Endothelial cell of umbilical vein (primary cell): Measurements from ENCODE around the gene TRIM40. TPM values are rescaled to one million over a fixed set of nuclear protein-coding genes. Genes with fewer than 3 reads are reported as not detected.

Experiments used
- BruUV-seq: library from RNA; stranded (reverse); fragments of 400-500 nt; replicated peaks from 2 replicates; lab custom pipeline; 2021; lab: Mats Ljungman, UMichigan
- CTCF ChIA-PET: fragments of 300-600, 350-600 bp; sonication (Branson Sonifier 250); formaldehyde crosslinking; loops from one replicate; lab custom pipeline; 2021; ENCODE audit warnings: antibody characterized with exemption, inconsistent platforms; lab: Charles Lee
- POLR2A ChIA-PET: fragments of 300-600, 350-600 bp; sonication (Branson Sonifier 250); formaldehyde crosslinking; loops from one replicate; lab custom pipeline; 2021; ENCODE audit warnings: antibody characterized with exemption, inconsistent platforms; lab: Charles Lee
- DNase-seq: peaks from one replicate; pipeline ENCODE4 v3.0.0-alpha.2; 2011; ENCODE audit warnings: low read depth, low spot score
- FAIRE-seq: peaks from 2 replicates; lab custom pipeline; 2011; peaks lifted over from hg19 to GRCh38; lab: Jason Lieb, UNC
- H2AFZ ChIP-seq: 2 replicates; pipeline ENCODE4 v1.6.0; 2012; ENCODE audit warnings: low read depth, low read length, control low read depth, inconsistent platforms
- H3K27ac ChIP-seq: 2 replicates; pipeline ENCODE4 v1.5.1; 2011; ENCODE audit warnings: low read depth, mild to moderate bottlenecking, control low read depth, low read length, moderate library complexity; ENCODE audit not compliant: insufficient read depth
- H3K27me3 ChIP-seq, 2 experiments: 2 replicates each; pipeline versions ENCODE4 v1.6.0 to v1.6.1; 2011; ENCODE audit warnings: low read length in 2 of 2, mixed read lengths in 1 of 2; ENCODE audit not compliant: control insufficient read depth in 2 of 2, insufficient read depth in 2 of 2
- H3K36me3 ChIP-seq, 2 experiments: 2 replicates in 1 of 2; 3 replicates in 1 of 2; pipeline ENCODE4 v1.5.1; 2011; ENCODE audit warnings: low read length in 2 of 2, mild to moderate bottlenecking in 1 of 2, moderate library complexity in 1 of 2; ENCODE audit not compliant: control insufficient read depth in 2 of 2, insufficient read depth in 2 of 2; ENCODE audit errors: extremely low read depth in 1 of 2
- H3K4me1 ChIP-seq: 3 replicates; pipeline ENCODE4 v1.5.1; 2011; ENCODE audit warnings: mild to moderate bottlenecking, low read length; ENCODE audit not compliant: control insufficient read depth, insufficient read depth; ENCODE audit errors: extremely low read depth
- H3K4me2 ChIP-seq: 2 replicates; pipeline ENCODE4 v1.6.1; 2011; ENCODE audit warnings: low read length, control low read depth, mixed read lengths; ENCODE audit not compliant: insufficient read depth
- H3K4me3 ChIP-seq, 3 experiments: fragments of 200-600 bp in 1 of 3; sonication (generic), shearing (Covaris generic) in 1 of 3; replicated peaks in 1 of 3; 2 replicates each; pipeline ENCODE4 v1.5.1; 2011 to 2016; ENCODE audit warnings: control low read depth in 3 of 3, low read length in 3 of 3, mild to moderate bottlenecking in 2 of 3, inconsistent platforms in 1 of 3, low read depth in 1 of 3, moderate library complexity in 1 of 3; ENCODE audit not compliant: insufficient read depth in 1 of 3
- H3K79me2 ChIP-seq: 2 replicates; pipeline ENCODE4 v1.6.0; 2012; ENCODE audit warnings: low read length, inconsistent platforms; ENCODE audit not compliant: control insufficient read depth, insufficient read depth
- H3K9ac ChIP-seq: replicated peaks from 2 replicates; pipeline ENCODE3; 2011; ENCODE audit warnings: low read length, control low read depth; ENCODE audit not compliant: insufficient read depth; ENCODE audit errors: extremely low read depth
- H3K9me1 ChIP-seq: replicated peaks from 3 replicates; pipeline ENCODE4 v1.6.0; 2011; ENCODE audit warnings: mild to moderate bottlenecking, low read length; ENCODE audit not compliant: control insufficient read depth, insufficient read depth; ENCODE audit errors: extremely low read depth
- H3K9me3 ChIP-seq: replicated peaks from 2 replicates; pipeline ENCODE4 v1.5.1; 2012; ENCODE audit warnings: low read length, inconsistent platforms; ENCODE audit not compliant: control insufficient read depth, insufficient read depth
- H4K20me1 ChIP-seq: replicated peaks from 2 replicates; pipeline ENCODE3; 2011; ENCODE audit warnings: mild to moderate bottlenecking, low read length; ENCODE audit not compliant: control insufficient read depth, insufficient read depth; ENCODE audit errors: extremely low read depth
- CTCF ChIP-seq, 2 donors: IDR thresholded peaks; 1 replicate in 1 of 2; 2 replicates in 1 of 2; pipeline ENCODE4 v1.5.1; 2011; ENCODE audit warnings: low read length in 2 of 2, mild to moderate bottlenecking in 2 of 2, moderate library complexity in 2 of 2, control low read depth in 1 of 2, inconsistent platforms in 1 of 2, low read depth in 1 of 2; ENCODE audit not compliant: insufficient read depth in 1 of 2; ENCODE audit errors: extremely low read depth in 1 of 2
- EZH2 ChIP-seq: IDR thresholded peaks from 2 replicates; pipeline ENCODE4 v1.6.1; 2012; ENCODE audit warnings: borderline replicate concordance, low read depth, mild to moderate bottlenecking, moderate library complexity, low read length, inconsistent platforms; ENCODE audit not compliant: severe bottlenecking
- JUN ChIP-seq: IDR thresholded peaks from 2 replicates; pipeline ENCODE4 v1.6.1; 2011; ENCODE audit warnings: borderline replicate concordance, low read depth; ENCODE audit not compliant: insufficient read length, insufficient read depth
- POLR2AphosphoS5 ChIP-seq: IDR thresholded peaks from 2 replicates; pipeline ENCODE4 v1.6.1; 2012; ENCODE audit warnings: low read depth, mild to moderate bottlenecking, control low read depth, low read length, moderate library complexity; ENCODE audit not compliant: insufficient read depth
- dilution Hi-C: fragments of 300-500 bp; cut with MboI; formaldehyde crosslinking; loops from one replicate; pipeline ENCODE4 v1.15.0; 2019; ENCODE audit warnings: low sequenced_read_pairs; ENCODE audit not compliant: extremely low pct_ligation_motif_present
- intact Hi-C: fragments of 100-400 bp; cut with micrococcal nuclease; formaldehyde crosslinking; loops from one replicate; pipeline ENCODE4 v1.10.0; 2022
- polyA plus RNA-seq, 4 experiments: library from polyadenylated mRNA; depleted of rRNA in 3 of 4; stranded (reverse) in 3 of 4; unstranded in 1 of 4; fragments of >200 nt; gene quantifications; 2 replicates each; pipeline versions ENCODE4 v1.2.1 to v1.2.3, GENCODE V29; 2011 to 2012; ENCODE audit warnings: missing spikeins in 1 of 4
- total RNA-seq: library from RNA; stranded (reverse); gene quantifications from 2 replicates; pipeline ENCODE4 v1.2.3, GENCODE V29; 2021

Gene TRIM40
- total and polyA plus RNA-seq, 2 donors (not counting 3 experiments of a cell fraction or from before 2014, with no cell fraction given): not detected

GRCh38 chr6:30169658-30170614 is 34.0 kb downstream of the TRIM40 start:
- DNase-seq (peak; percentile 66), FAIRE-seq (peak; percentile 52)
- Histone ChIP-seq H3K9me1 (no peaks in the 10 kb centered on the region), H3K36me3 (no peaks in the 10 kb centered on the region), H4K20me1 (no peaks in the 10 kb centered on the region), H3K4me2 (no peak overlapping the region), H3K9me3 (no peaks in the 10 kb centered on the region), H3K27me3 (peaks cover 51 to 74% of the 10 kb centered on the region in 2 experiments), H3K9ac (no peak overlapping the region), H3K79me2 (no peaks in the 10 kb centered on the region), H3K4me1 (no peaks in the 10 kb centered on the region), H3K4me3 (no peak overlapping the region), H3K27ac (no peak overlapping the region), H2AFZ (no peak overlapping the region)
- CTCF ChIA-PET: interaction anchor here (1.2 kb wide), 1 partner anchor 39 kb away, joined by 3 read pairs; no protein-coding TSS in a partner anchor
- POLR2A ChIA-PET: no interaction called here
- no TSS peak for BruUV-seq
- dilution Hi-C loops: no loop called here
- TF ChIP-seq CTCF (IDR thresholded peaks at IDR 0.05; ENCODE audit: extremely low read depth in 1 of 2, insufficient read depth in 1 of 2, low read depth in 1 of 2, low read length in 2 of 2): peak; percentile 57 to 74
- TF ChIP-seq JUN: no peak
- TF ChIP-seq EZH2: peak; percentile 48
- TF ChIP-seq POLR2AphosphoS5: no peak
- intact Hi-C loops: loop anchor here (1.0 to 10.0 kb wide), 3 partner anchors 67 to 322 kb away; no protein-coding TSS in a partner anchor
